ENCODE results near the gene BAZ2B.

Gene BAZ2B

GRCh38 chr2:159399716-159400415, 216.5 kb downstream of the BAZ2B start:
- no peak for TF ChIP-seq POU2F2 (IDR thresholded peaks at IDR 0.05; ENCODE audit: low read depth, low read length)
- no peak for TF ChIP-seq PAX5 (IDR thresholded peaks at IDR 0.05; ENCODE audit: insufficient read depth, low read length, severe bottlenecking)
- no peak for TF ChIP-seq SPI1 (IDR thresholded peaks at IDR 0.05; ENCODE audit: low read depth, low read length)
- no peak for TF ChIP-seq POLR2AphosphoS5 (IDR thresholded peaks at IDR 0.05; ENCODE audit: low read depth, low read length)
- TF ChIP-seq TAF1 (IDR thresholded peaks at IDR 0.05; ENCODE audit: low read depth, low read length), result no peak
- no peak for TF ChIP-seq POLR2A (IDR thresholded peaks at IDR 0.05; ENCODE audit: low read depth, low read length)
- FAIRE-seq (no peak), DNase-seq (ENCODE audit: insufficient read length, low spot score) (no peak)

- no peak for DNase-seq (ENCODE audit: insufficient read length, low spot score)
- TF ChIP-seq TAF1 (IDR thresholded peaks at IDR 0.05; ENCODE audit: low read depth, low read length), result no peak
- no peak for TF ChIP-seq POU2F2 (IDR thresholded peaks at IDR 0.05; ENCODE audit: low read depth, low read length)
- TF ChIP-seq POLR2A (IDR thresholded peaks at IDR 0.05; ENCODE audit: low read depth, low read length), result no peak
- no peak for TF ChIP-seq POLR2AphosphoS5 (IDR thresholded peaks at IDR 0.05; ENCODE audit: low read depth, low read length)
- TF ChIP-seq SPI1 (IDR thresholded peaks at IDR 0.05; ENCODE audit: low read depth, low read length), result no peak
- no peak for TF ChIP-seq PAX5 (IDR thresholded peaks at IDR 0.05; ENCODE audit: insufficient read depth, low read length, severe bottlenecking)
- FAIRE-seq, result peak; percentile 71
These were observed 219.5 kb downstream of the BAZ2B start for GRCh38 chr2:159396799-159397198.

GRCh38 chr2:159382447-159383028, 233.8 kb downstream of the BAZ2B start:
- no peak for TF ChIP-seq TAF1 (IDR thresholded peaks at IDR 0.05; ENCODE audit: low read depth, low read length)
- no peak for TF ChIP-seq POLR2A (IDR thresholded peaks at IDR 0.05; ENCODE audit: low read depth, low read length)
- no peak for FAIRE-seq
- DNase-seq (ENCODE audit: insufficient read length, low spot score), result no peak

- TF ChIP-seq POU2F2 (IDR thresholded peaks at IDR 0.05; ENCODE audit: low read depth, low read length) (no peak), POLR2A (IDR thresholded peaks at IDR 0.05; ENCODE audit: low read depth, low read length) (no peak), TAF1 (IDR thresholded peaks at IDR 0.05; ENCODE audit: low read depth, low read length) (no peak), POLR2AphosphoS5 (IDR thresholded peaks at IDR 0.05; ENCODE audit: low read depth, low read length) (no peak), SPI1 (IDR thresholded peaks at IDR 0.05; ENCODE audit: low read depth, low read length) (no peak), PAX5 (IDR thresholded peaks at IDR 0.05; ENCODE audit: insufficient read depth, low read length, severe bottlenecking) (no peak)
- DNase-seq (ENCODE audit: insufficient read length, low spot score), result no peak
- no peak for FAIRE-seq
These were observed 234.8 kb downstream of the BAZ2B start for GRCh38 chr2:159381574-159381973.

- TF ChIP-seq PAX5 (IDR thresholded peaks at IDR 0.05; ENCODE audit: insufficient read depth, low read length, severe bottlenecking) (no peak), POU2F2 (IDR thresholded peaks at IDR 0.05; ENCODE audit: low read depth, low read length) (no peak), POLR2AphosphoS5 (IDR thresholded peaks at IDR 0.05; ENCODE audit: low read depth, low read length) (no peak)
- no peak for DNase-seq (ENCODE audit: insufficient read length, low spot score)
- FAIRE-seq, result no peak
These were observed 235.6 kb downstream of the BAZ2B start for GRCh38 chr2:159380685-159381239.

- no peak for FAIRE-seq
- TF ChIP-seq POLR2A (IDR thresholded peaks at IDR 0.05; ENCODE audit: low read depth, low read length) (no peak), TAF1 (IDR thresholded peaks at IDR 0.05; ENCODE audit: low read depth, low read length) (no peak), POU2F2 (IDR thresholded peaks at IDR 0.05; ENCODE audit: low read depth, low read length) (no peak), PAX5 (IDR thresholded peaks at IDR 0.05; ENCODE audit: insufficient read depth, low read length, severe bottlenecking) (no peak), POLR2AphosphoS5 (IDR thresholded peaks at IDR 0.05; ENCODE audit: low read depth, low read length) (no peak), SPI1 (IDR thresholded peaks at IDR 0.05; ENCODE audit: low read depth, low read length) (no peak)
- DNase-seq (ENCODE audit: insufficient read length, low spot score), result no peak
These were observed 237.2 kb downstream of the BAZ2B start for GRCh38 chr2:159379181-159379580.

GRCh38 chr2:159375241-159375640, 241.1 kb downstream of the BAZ2B start:
- TF ChIP-seq TAF1 (IDR thresholded peaks at IDR 0.05; ENCODE audit: low read depth, low read length) (no peak), POLR2A (IDR thresholded peaks at IDR 0.05; ENCODE audit: low read depth, low read length) (no peak), SPI1 (IDR thresholded peaks at IDR 0.05; ENCODE audit: low read depth, low read length) (no peak), POU2F2 (IDR thresholded peaks at IDR 0.05; ENCODE audit: low read depth, low read length) (no peak), PAX5 (IDR thresholded peaks at IDR 0.05; ENCODE audit: insufficient read depth, low read length, severe bottlenecking) (no peak), POLR2AphosphoS5 (IDR thresholded peaks at IDR 0.05; ENCODE audit: low read depth, low read length) (no peak)
- FAIRE-seq, result no peak
- DNase-seq (ENCODE audit: insufficient read length, low spot score), result no peak

GRCh38 chr2:159371506-159371905, 244.8 kb downstream of the BAZ2B start:
- FAIRE-seq, result no peak
- DNase-seq (ENCODE audit: insufficient read length, low spot score), result no peak
- TF ChIP-seq POU2F2 (IDR thresholded peaks at IDR 0.05; ENCODE audit: low read depth, low read length), result no peak
- no peak for TF ChIP-seq TAF1 (IDR thresholded peaks at IDR 0.05; ENCODE audit: low read depth, low read length)
- no peak for TF ChIP-seq POLR2A (IDR thresholded peaks at IDR 0.05; ENCODE audit: low read depth, low read length)
- TF ChIP-seq SPI1 (IDR thresholded peaks at IDR 0.05; ENCODE audit: low read depth, low read length), result no peak
- TF ChIP-seq POLR2AphosphoS5 (IDR thresholded peaks at IDR 0.05; ENCODE audit: low read depth, low read length), result no peak
- no peak for TF ChIP-seq PAX5 (IDR thresholded peaks at IDR 0.05; ENCODE audit: insufficient read depth, low read length, severe bottlenecking)

- TF ChIP-seq TAF1 (IDR thresholded peaks at IDR 0.05; ENCODE audit: low read depth, low read length), result no peak
- TF ChIP-seq SPI1 (IDR thresholded peaks at IDR 0.05; ENCODE audit: low read depth, low read length), result no peak
- no peak for TF ChIP-seq POLR2AphosphoS5 (IDR thresholded peaks at IDR 0.05; ENCODE audit: low read depth, low read length)
- no peak for TF ChIP-seq POLR2A (IDR thresholded peaks at IDR 0.05; ENCODE audit: low read depth, low read length)
- TF ChIP-seq POU2F2 (IDR thresholded peaks at IDR 0.05; ENCODE audit: low read depth, low read length), result no peak
- TF ChIP-seq PAX5 (IDR thresholded peaks at IDR 0.05; ENCODE audit: insufficient read depth, low read length, severe bottlenecking), result no peak
- no peak for FAIRE-seq
- no peak for DNase-seq (ENCODE audit: insufficient read length, low spot score)
These were observed 249.8 kb downstream of the BAZ2B start for GRCh38 chr2:159366538-159366937.
